Measurements from ENCODE around the gene GAS2L2.

- no peak for TF ChIP-seq POLR2AphosphoS5 (IDR thresholded peaks at IDR 0.05; ENCODE audit: low read depth, low read length)
- no peak for TF ChIP-seq POLR2A (IDR thresholded peaks at IDR 0.05; ENCODE audit: low read depth, low read length)
- TF ChIP-seq TAF1 (IDR thresholded peaks at IDR 0.05; ENCODE audit: low read depth, low read length), result no peak
- no peak for TF ChIP-seq SPI1 (IDR thresholded peaks at IDR 0.05; ENCODE audit: low read depth, low read length)
Observed at GRCh38 chr17:35714988-35715387, 38.1 kb downstream of the GAS2L2 start.
